ENCODE measurements around the gene SRSF4. TPM values are rescaled to one million over a fixed set of nuclear protein-coding genes. Genes with fewer than 3 reads are reported as not detected.
"Not testable (repeated sequence)": the region's sequence is repeated elsewhere in the genome, so short reads cannot be mapped to it uniquely, and the experiment has no call there.

SRSF4 gene
- total and polyA plus RNA-seq, 7 experiments from 2014 or later, result 76.1 to 123 (median 79.9) TPM

DNA sequence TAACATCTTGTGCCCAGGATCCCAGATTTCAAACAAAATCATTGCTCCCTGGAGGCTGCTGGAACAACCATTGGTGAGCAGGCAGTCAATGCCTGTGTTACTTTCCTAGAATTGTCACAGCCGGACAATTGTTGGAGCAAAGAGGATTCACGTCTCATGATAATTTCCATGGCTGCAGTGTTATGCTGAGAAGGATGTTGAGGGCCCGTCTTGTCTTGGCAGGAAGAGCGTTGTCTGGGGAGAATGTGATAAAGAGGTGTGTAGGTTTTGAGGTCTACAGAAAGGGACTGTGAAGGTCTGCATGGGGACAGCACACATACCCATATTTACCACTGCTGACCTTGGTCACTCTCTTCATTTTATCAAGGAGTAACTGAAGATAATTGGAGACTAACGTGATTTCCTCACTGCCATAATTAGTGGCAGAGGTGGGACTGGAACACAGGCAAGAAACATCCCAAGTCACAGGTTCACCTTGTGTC is 42.7 kb upstream of the SRSF4 start:
- H3K36me3 ChIP-seq (ENCODE audit: control insufficient read depth in 2 of 3, insufficient read depth in 3 of 3, low read length in 3 of 3), result peaks cover 0 to 13% (median 0%) of the 10 kb centered on the region in 3 experiments
- ChIA-PET CTCF (no interaction called here), POLR2A (no interaction called here)
- ATAC-seq (no peak), DNase-seq (no peak)
- Mint-ChIP-seq H3K27me3 (no peaks in the 10 kb centered on the region), H3K9me3 (no peaks in the 10 kb centered on the region), H3K4me3 (no peak overlapping the region), H3K36me3 (peaks cover 0 to 9% (median 2%) of the 10 kb centered on the region in 5 donors), H3K4me1 (peaks cover 0 to 8% (median under 1%) of the 10 kb centered on the region in 7 donors), H3K27ac (peak overlapping the region in 1 of 9 donors; percentile 2)
- intact Hi-C loops (cut with micrococcal nuclease), result no loop called here
- H3K4me1 ChIP-seq (ENCODE audit: control insufficient read depth in 2 of 2, insufficient read depth in 2 of 2, low read length in 2 of 2), result no peaks in the 10 kb centered on the region
- no peaks in the 10 kb centered on the region for H3K9me3 ChIP-seq (ENCODE audit: control insufficient read depth in 2 of 3, low read length in 3 of 3)
- no peaks in the 10 kb centered on the region for H3K27me3 ChIP-seq (ENCODE audit: control insufficient read depth in 2 of 2, insufficient read depth in 2 of 2, low read length in 2 of 2)
- no peak overlapping the region for H3K4me3 ChIP-seq (ENCODE audit: low read length)
- no peak overlapping the region for H3K27ac ChIP-seq (ENCODE audit: low read depth, low read length)

DNA sequence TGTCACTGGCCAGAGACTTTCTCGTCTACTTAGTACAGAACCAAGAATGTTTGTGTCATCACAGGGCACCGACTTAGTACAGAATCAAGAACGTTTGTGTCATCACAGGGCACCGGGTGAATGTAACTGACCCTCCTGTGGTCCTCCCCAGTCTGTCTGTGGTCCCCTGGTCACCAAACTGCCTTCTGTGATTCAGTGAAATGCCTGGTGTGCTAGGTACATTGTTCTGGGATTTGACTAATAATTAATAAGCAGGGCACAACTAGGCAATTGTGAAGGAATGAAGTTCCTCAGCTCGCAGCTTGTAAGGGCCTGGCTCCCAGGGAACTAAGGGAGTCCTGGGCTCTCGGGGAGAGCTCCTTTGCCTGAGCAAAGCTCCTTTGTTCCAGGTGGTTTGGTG is 41.8 kb upstream of the SRSF4 start:
- no peaks in the 10 kb centered on the region for H3K4me1 ChIP-seq (ENCODE audit: control insufficient read depth in 2 of 2, insufficient read depth in 2 of 2, low read length in 2 of 2)
- no peaks in the 10 kb centered on the region for H3K9me3 ChIP-seq (ENCODE audit: control insufficient read depth in 2 of 3, low read length in 3 of 3)
- Mint-ChIP-seq H3K4me3 (no peak overlapping the region), H3K27ac (no peak overlapping the region), H3K36me3 (peaks cover 0 to 13% (median 2%) of the 10 kb centered on the region in 5 donors), H3K4me1 (peaks cover 0 to 8% (median 0%) of the 10 kb centered on the region in 7 donors), H3K9me3 (no peaks in the 10 kb centered on the region), H3K27me3 (no peaks in the 10 kb centered on the region)
- H3K27me3 ChIP-seq (ENCODE audit: control insufficient read depth in 2 of 2, insufficient read depth in 2 of 2, low read length in 2 of 2), result no peaks in the 10 kb centered on the region
- ChIA-PET CTCF (no interaction called here), POLR2A (no interaction called here)
- ATAC-seq, result no peak
- no peak overlapping the region for H3K4me3 ChIP-seq (ENCODE audit: low read length)
- no peak overlapping the region for H3K27ac ChIP-seq (ENCODE audit: low read depth, low read length)
- intact Hi-C loops (cut with micrococcal nuclease), result no loop called here
- H3K36me3 ChIP-seq (ENCODE audit: control insufficient read depth in 2 of 3, insufficient read depth in 3 of 3, low read length in 3 of 3), result peaks cover 0 to 13% (median 0%) of the 10 kb centered on the region in 3 experiments
- no peak for DNase-seq

DNA sequence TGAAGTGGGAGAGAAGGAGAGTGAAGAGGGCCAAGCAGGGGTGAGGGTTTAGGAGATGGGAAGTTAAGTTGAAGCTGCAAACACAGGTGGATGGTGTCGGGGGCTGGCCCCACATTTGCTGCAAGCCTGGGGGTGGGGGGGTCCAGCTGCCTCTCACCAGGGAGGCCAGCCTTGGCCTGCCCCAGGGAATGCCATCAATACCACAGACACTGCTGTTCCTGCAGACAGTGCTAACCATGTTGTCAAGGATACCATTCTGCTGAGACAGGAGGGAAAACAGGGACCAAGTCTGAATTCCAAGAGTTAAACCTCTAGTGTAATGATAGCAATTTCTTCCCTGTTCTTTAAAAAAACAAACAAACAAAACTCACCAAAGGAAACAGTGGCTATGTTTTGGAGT is 41.0 kb upstream of the SRSF4 start:
- Mint-ChIP-seq H3K9me3 (no peaks in the 10 kb centered on the region), H3K27me3 (no peaks in the 10 kb centered on the region), H3K36me3 (peaks cover 0 to 18% (median 2%) of the 10 kb centered on the region in 5 donors), H3K4me3 (no peak overlapping the region), H3K27ac (no peak overlapping the region), H3K4me1 (peaks cover 0 to 8% (median 0%) of the 10 kb centered on the region in 7 donors)
- Histone ChIP-seq H3K4me3 (ENCODE audit: low read length) (no peak overlapping the region), H3K36me3 (ENCODE audit: control insufficient read depth in 2 of 3, insufficient read depth in 3 of 3, low read length in 3 of 3) (peaks cover 0 to 13% (median 0%) of the 10 kb centered on the region in 3 experiments), H3K9me3 (ENCODE audit: control insufficient read depth in 2 of 3, low read length in 3 of 3) (no peaks in the 10 kb centered on the region), H3K27ac (ENCODE audit: low read depth, low read length) (no peak overlapping the region), H3K27me3 (ENCODE audit: control insufficient read depth in 2 of 2, insufficient read depth in 2 of 2, low read length in 2 of 2) (no peaks in the 10 kb centered on the region), H3K4me1 (ENCODE audit: control insufficient read depth in 2 of 2, insufficient read depth in 2 of 2, low read length in 2 of 2) (no peaks in the 10 kb centered on the region)
- ChIA-PET CTCF (no interaction called here), POLR2A (no interaction called here)
- intact Hi-C loops (cut with micrococcal nuclease), result no loop called here
- DNase-seq (no peak), ATAC-seq (no peak)

DNA sequence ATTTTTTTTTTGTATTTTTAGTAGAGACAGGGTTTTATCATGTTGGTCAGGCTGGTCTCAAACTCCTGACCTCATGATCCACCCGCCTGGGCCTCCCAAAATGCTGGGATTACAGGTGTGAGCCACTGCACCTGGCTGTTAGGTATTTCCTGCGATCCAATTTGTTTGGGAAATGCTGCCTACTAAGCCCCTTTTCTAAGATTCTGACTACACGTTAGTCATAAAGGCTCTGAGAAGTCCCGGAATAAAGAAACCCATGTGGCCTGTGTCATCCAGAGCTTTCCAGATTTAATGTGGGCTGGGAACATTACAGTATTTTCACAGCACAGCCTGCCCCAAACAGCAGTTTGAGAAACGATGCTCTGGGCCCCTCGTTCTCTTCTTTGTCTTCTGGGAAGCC is 40.6 kb upstream of the SRSF4 start:
- CTCF ChIA-PET, result interaction anchor here (1.2 kb wide), 1 partner anchor 20 kb away, joined by 3 read pairs; no protein-coding TSS in a partner anchor
- POLR2A ChIA-PET, result not testable (repeated sequence)

DNA sequence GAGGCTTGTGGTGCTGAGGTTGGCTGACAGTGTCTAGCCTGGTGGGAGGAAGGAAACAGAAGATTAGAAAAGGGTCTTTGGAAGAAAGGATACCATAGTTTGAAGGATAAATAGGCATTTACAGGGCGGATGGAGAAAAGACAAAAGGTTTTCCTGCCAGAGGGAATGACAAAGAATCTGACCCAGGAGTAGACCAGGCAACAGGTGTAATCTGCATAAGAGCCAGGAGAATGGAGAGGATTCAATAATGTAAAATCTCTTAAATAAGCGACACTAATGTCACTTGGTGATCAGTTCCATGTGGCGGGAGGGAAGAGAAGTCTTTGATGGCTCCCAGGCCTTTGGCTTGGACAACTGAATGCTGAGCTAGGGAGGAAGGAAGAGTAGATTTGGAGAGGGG is 39.6 kb upstream of the SRSF4 start:
- DNase-seq (no peak), ATAC-seq (no peak)
- ChIA-PET POLR2A (no interaction called here), CTCF (interaction anchor here (1.2 kb wide), 1 partner anchor 19 kb away, joined by 3 read pairs; no protein-coding TSS in a partner anchor)
- Mint-ChIP-seq H3K27ac (peak overlapping the region in 1 of 9 donors; percentile 51), H3K27me3 (no peaks in the 10 kb centered on the region), H3K9me3 (no peaks in the 10 kb centered on the region), H3K36me3 (peaks cover 0 to 21% (median 2%) of the 10 kb centered on the region in 5 donors), H3K4me3 (no peak overlapping the region), H3K4me1 (peaks cover 0 to 8% (median 0%) of the 10 kb centered on the region in 7 donors)
- Histone ChIP-seq H3K4me3 (ENCODE audit: low read length) (no peak overlapping the region), H3K9me3 (ENCODE audit: control insufficient read depth in 2 of 3, low read length in 3 of 3) (no peaks in the 10 kb centered on the region), H3K4me1 (ENCODE audit: control insufficient read depth in 2 of 2, insufficient read depth in 2 of 2, low read length in 2 of 2) (no peaks in the 10 kb centered on the region), H3K27ac (ENCODE audit: low read depth, low read length) (no peak overlapping the region), H3K27me3 (ENCODE audit: control insufficient read depth in 2 of 2, insufficient read depth in 2 of 2, low read length in 2 of 2) (no peaks in the 10 kb centered on the region), H3K36me3 (ENCODE audit: control insufficient read depth in 2 of 3, insufficient read depth in 3 of 3, low read length in 3 of 3) (peaks cover 0 to 13% (median 0%) of the 10 kb centered on the region in 3 experiments)
- intact Hi-C loops (cut with micrococcal nuclease), result no loop called here

More for the DNA sequence above, 40.6 kb upstream of the SRSF4 start:
- ATAC-seq; H3K9me3 ChIP-seq (ENCODE audit: control insufficient read depth in 2 of 3, low read length in 3 of 3); H3K27ac ChIP-seq (ENCODE audit: low read depth, low read length); DNase-seq; H3K4me1 ChIP-seq (ENCODE audit: control insufficient read depth in 2 of 2, insufficient read depth in 2 of 2, low read length in 2 of 2); H3K27me3 Mint-ChIP-seq; intact Hi-C loops (cut with micrococcal nuclease); H3K4me3 ChIP-seq (ENCODE audit: low read length); H3K9me3 Mint-ChIP-seq; H3K4me3 Mint-ChIP-seq; H3K27ac Mint-ChIP-seq; H3K4me1 Mint-ChIP-seq; H3K27me3 ChIP-seq (ENCODE audit: control insufficient read depth in 2 of 2, insufficient read depth in 2 of 2, low read length in 2 of 2): not testable (repeated sequence)
- peaks cover 0 to 13% (median 0%) of the 10 kb centered on the region in 3 experiments for H3K36me3 ChIP-seq (ENCODE audit: control insufficient read depth in 2 of 3, insufficient read depth in 3 of 3, low read length in 3 of 3)
- peaks cover 0 to 21% (median 2%) of the 10 kb centered on the region in 5 donors for H3K36me3 Mint-ChIP-seq

- peaks cover 5 to 33% (median 11%) of the 10 kb centered on the region in 5 donors for H3K36me3 Mint-ChIP-seq
- H3K4me3 Mint-ChIP-seq, result no peak overlapping the region
- ATAC-seq, result no peak
- POLR2A ChIA-PET, result interaction anchor here (1.1 kb wide), 1 partner anchor 11 kb away, joined by 3 read pairs; no protein-coding TSS in a partner anchor
- peaks cover 0 to 22% (median 0%) of the 10 kb centered on the region in 3 experiments for H3K36me3 ChIP-seq (ENCODE audit: control insufficient read depth in 2 of 3, insufficient read depth in 3 of 3, low read length in 3 of 3)
- no peak overlapping the region for H3K27ac ChIP-seq (ENCODE audit: low read depth, low read length)
- no peak overlapping the region for H3K27ac Mint-ChIP-seq
- intact Hi-C loops (cut with micrococcal nuclease), result no loop called here
- CTCF ChIA-PET, result interaction anchor here (1.1 kb wide), 1 partner anchor 16 kb away, joined by 4 read pairs; no protein-coding TSS in a partner anchor
- H3K9me3 Mint-ChIP-seq, result no peaks in the 10 kb centered on the region
- no peak overlapping the region for H3K4me3 ChIP-seq (ENCODE audit: low read length)
- DNase-seq, result no peak
- H3K4me1 ChIP-seq (ENCODE audit: control insufficient read depth in 2 of 2, insufficient read depth in 2 of 2, low read length in 2 of 2), result no peaks in the 10 kb centered on the region
- H3K4me1 Mint-ChIP-seq, result peaks cover 0 to 5% (median 0%) of the 10 kb centered on the region in 7 donors
- no peaks in the 10 kb centered on the region for H3K27me3 ChIP-seq (ENCODE audit: control insufficient read depth in 2 of 2, insufficient read depth in 2 of 2, low read length in 2 of 2)
- no peaks in the 10 kb centered on the region for H3K27me3 Mint-ChIP-seq
- no peaks in the 10 kb centered on the region for H3K9me3 ChIP-seq (ENCODE audit: control insufficient read depth in 2 of 3, low read length in 3 of 3)
These were observed 36.5 kb upstream of the SRSF4 start for GRCh38 chr1:29218223-29218622.

GRCh38 chr1:29217633-29218032 is 35.9 kb upstream of the SRSF4 start:
- ATAC-seq (no peak), DNase-seq (no peak)
- ChIA-PET CTCF (no interaction called here), POLR2A (interaction anchor here (1.1 kb wide), 1 partner anchor 12 kb away, joined by 3 read pairs; no protein-coding TSS in a partner anchor)
- intact Hi-C loops (cut with micrococcal nuclease), result no loop called here
- H3K36me3 Mint-ChIP-seq, result peaks cover 8 to 36% (median 15%) of the 10 kb centered on the region in 5 donors
- H3K27me3 ChIP-seq (ENCODE audit: control insufficient read depth in 2 of 2, insufficient read depth in 2 of 2, low read length in 2 of 2), result no peaks in the 10 kb centered on the region
- H3K4me3 ChIP-seq (ENCODE audit: low read length), result no peak overlapping the region
- H3K9me3 ChIP-seq (ENCODE audit: control insufficient read depth in 2 of 3, low read length in 3 of 3), result no peaks in the 10 kb centered on the region
- no peaks in the 10 kb centered on the region for H3K4me1 ChIP-seq (ENCODE audit: control insufficient read depth in 2 of 2, insufficient read depth in 2 of 2, low read length in 2 of 2)
- H3K27ac ChIP-seq (ENCODE audit: low read depth, low read length), result no peak overlapping the region
- H3K27me3 Mint-ChIP-seq, result no peaks in the 10 kb centered on the region
- no peak overlapping the region for H3K4me3 Mint-ChIP-seq
- H3K27ac Mint-ChIP-seq, result peak overlapping the region in 1 of 9 donors; percentile 11
- peaks cover 0 to 4% (median 0%) of the 10 kb centered on the region in 7 donors for H3K4me1 Mint-ChIP-seq
- no peaks in the 10 kb centered on the region for H3K9me3 Mint-ChIP-seq
- peaks cover 0 to 27% (median 0%) of the 10 kb centered on the region in 3 experiments for H3K36me3 ChIP-seq (ENCODE audit: control insufficient read depth in 2 of 3, insufficient read depth in 3 of 3, low read length in 3 of 3)
